Amniotic stem cell (primary cell): ENCODE results near the gene CASS4.
A peak's percentile ranks its signal among the peaks of the same experiment; 100 is the strongest.
"Not testable (repeated sequence)": the region's sequence is repeated elsewhere in the genome, so short reads cannot be mapped to it uniquely, and the experiment has no call there.

Source experiments
- DNase-seq: peaks from one replicate; lab custom pipeline; 2025; lab: John Stamatoyannopoulos, UW

The CASS4 gene

GRCh38 chr20:56392881-56393482 is 19.1 kb upstream of the CASS4 start:
- DNase-seq, result no peak

DNA sequence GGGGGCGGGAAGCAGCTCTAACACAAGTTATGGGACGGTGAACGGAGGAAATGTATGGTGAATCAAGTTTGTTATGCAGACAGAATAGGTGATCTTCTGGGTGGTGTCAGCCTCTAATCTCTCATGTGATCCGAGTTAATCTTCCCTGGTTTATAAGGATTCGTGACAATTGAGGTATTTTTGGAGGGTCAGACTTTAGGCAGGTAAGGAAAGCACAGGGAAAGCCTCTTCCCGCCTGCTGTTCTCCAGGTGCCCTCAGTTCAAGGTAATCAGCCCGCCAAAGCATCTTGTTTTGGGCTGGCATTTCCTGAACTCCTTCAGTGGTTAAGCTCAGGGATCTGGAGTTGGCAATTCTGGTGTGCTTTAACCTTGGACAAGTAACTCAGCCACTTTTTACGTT is 18.4 kb upstream of the CASS4 start:
- no peak for DNase-seq

- no peak for DNase-seq
These were observed 16.9 kb upstream of the CASS4 start for GRCh38 chr20:56395166-56395565.

DNA sequence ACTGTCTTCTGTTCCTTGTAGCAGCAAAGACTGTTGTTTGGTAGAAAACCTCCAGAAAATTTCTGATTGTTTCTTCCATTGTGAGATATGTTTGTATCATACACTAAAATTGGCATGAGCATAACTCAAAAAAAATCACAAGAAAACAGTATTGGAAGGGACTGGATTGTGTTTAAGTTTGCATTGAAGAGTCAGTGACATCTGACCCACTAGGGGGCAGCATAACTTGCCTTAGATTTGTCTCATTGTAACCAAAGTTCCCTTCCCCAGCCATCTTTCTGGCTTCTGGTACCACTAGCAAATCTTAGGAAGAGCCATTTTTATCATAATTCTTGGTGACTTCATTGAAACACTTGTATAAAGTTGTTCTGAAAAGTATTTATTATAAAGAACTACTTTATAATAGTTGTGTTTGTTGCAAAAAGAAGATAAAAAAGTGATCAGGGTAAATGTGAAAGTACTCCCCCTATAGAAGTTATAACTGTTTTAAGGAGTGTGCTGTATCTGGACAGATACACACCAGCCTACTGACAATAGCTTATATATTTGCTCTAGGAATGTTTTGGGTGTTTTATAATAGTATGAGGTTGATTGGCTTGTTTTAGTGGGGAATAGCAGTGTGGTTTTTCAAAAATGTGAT is 11.9 kb upstream of the CASS4 start:
- DNase-seq, result peak; percentile 43

GRCh38 chr20:56403465-56403864 is 8.6 kb upstream of the CASS4 start:
- DNase-seq, result no peak

GRCh38 chr20:56405356-56405755 is 6.7 kb upstream of the CASS4 start:
- not testable (repeated sequence) for DNase-seq

GRCh38 chr20:56406910-56407309 is 5.2 kb upstream of the CASS4 start:
- DNase-seq, result no peak

- DNase-seq, result no peak
These were observed 2.5 kb upstream of the CASS4 start for GRCh38 chr20:56409521-56409920.

- DNase-seq, result no peak
These were observed 2.1 kb upstream of the CASS4 start for GRCh38 chr20:56409956-56410355.

DNA sequence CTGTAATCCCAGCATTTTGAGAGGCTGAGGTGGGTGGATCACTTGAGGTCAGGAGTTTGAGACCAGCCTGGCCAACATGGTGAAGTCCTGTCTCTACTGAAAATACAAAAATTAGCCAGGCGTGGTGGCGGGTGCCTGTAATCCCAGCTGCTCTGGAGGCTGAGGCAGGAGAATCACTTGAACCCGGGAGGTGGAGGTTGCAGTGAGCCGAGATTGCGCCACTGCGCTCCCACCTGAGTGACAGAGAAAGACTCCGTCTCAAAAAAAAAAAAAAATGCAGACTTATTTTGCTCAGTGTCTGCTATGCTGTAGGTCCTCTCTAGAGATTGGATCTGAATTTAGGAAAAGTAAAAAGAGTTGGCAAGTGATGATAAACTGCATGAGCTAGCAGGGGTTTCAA is 773 bp upstream of the CASS4 start:
- DNase-seq, result not testable (repeated sequence)

DNA sequence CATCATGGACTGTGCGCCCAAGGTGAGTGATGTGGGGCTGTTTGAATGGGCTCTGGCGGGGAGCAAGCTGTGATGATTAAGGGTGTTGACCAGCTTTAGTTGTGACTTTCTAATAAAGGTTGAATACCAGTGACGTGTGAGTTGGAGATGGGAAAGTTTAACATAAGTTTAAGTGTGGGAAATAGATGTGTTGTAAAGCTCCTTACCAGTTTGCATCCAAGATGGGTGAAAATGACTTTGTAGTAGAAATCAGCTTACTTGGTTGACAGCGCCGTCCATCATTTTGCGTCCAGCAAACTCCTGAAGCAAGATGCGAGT is 372 bp downstream of the CASS4 start:
- no peak for DNase-seq

GRCh38 chr20:56412949-56413348 is 889 bp downstream of the CASS4 start:
- no peak for DNase-seq

GRCh38 chr20:56414842-56415765 is 3.0 kb downstream of the CASS4 start:
- peak; percentile 61 for DNase-seq

DNA sequence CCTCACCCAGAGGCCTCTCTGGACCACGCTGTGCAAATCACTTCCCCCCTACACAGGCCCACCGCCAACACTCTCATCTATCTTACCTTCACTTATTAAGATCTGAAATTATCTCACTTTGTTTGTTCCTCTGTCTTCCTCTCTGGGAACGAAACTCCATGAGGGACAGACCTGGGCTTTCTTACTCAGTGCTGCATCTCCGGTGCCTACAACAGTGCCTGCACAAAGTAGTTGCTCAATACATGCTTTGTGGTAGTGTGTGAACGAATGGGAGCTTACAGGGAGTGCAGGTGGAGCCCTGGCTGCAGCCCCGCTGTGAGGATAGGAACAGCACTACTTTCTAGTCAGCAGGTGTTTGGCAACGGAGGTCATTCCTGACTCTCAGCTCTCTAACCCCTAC is 5.3 kb downstream of the CASS4 start:
- DNase-seq, result no peak

- DNase-seq, result no peak
These were observed 5.9 kb downstream of the CASS4 start for GRCh38 chr20:56417911-56418310.

- DNase-seq, result no peak
These were observed 6.4 kb downstream of the CASS4 start for GRCh38 chr20:56418385-56418861.

- DNase-seq, result no peak
These were observed 8.0 kb downstream of the CASS4 start for GRCh38 chr20:56420028-56420427.

DNA sequence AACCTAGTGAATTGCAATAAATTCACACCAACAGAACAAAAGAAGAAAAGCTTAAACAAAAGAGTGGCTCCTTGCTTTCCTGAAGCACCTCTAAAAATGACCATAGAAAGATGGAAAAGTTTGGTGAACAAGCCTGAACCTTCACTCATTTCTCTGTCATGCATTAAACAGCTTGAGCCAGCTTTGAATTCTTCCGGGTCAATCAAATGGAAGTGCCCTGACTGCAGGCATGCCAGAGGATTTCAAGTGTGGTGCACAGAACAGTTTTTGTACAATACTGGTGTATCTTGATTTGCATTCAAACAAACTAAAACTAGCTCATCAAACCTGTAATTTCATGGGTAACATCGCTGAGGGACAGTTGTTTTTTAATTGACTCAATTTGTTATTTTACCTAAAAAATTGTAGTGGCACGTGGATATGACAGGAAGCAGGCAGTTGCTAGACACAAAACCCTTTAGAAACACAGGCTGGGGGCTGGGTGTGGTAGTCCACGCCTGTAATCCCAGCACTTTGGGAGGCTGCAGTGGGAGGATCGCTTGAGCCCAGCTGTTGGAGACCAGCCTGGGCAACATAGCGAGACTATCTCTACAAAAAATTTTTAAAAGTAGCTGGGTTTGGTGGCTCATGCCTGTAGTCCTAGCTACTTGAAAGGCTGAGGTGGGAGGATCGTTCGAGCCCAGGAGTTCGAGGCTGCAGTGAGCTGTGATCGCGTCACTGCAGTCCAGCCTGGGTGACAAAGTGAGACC is 9.1 kb downstream of the CASS4 start:
- DNase-seq, result no peak

- DNase-seq, result peak; percentile 8
These were observed 10.2 kb downstream of the CASS4 start for GRCh38 chr20:56422076-56422823.

- no peak for DNase-seq
These were observed 10.7 kb downstream of the CASS4 start for GRCh38 chr20:56422824-56423189.

GRCh38 chr20:56423211-56423610 is 11.2 kb downstream of the CASS4 start:
- no peak for DNase-seq

DNA sequence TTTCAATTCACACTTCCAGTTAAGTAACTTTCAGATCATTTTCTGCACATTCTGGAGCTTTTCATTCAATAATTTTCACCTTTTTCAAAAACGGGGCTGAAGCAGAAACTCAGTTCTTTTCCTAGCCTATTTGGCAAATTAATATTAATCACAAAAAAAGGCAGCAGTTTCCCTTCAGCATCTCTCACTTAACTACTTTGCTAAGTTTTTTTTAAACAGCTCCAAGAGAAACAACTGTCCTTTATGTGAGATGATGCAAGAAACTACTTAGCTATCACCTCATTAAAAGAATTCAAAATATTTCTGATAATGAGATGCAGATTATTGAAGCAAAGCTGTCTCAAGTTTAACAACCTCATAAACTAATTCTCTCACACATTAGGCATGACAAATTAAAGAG is 11.8 kb downstream of the CASS4 start:
- no peak for DNase-seq
